GM12878 (cell line): ENCODE results near the gene HSD17B2. TPM values are rescaled to one million over a fixed set of nuclear protein-coding genes. Genes with fewer than 3 reads are reported as not detected.

Experiments used
- ATAC-seq: fragments of 200-7000 bp; cut with Tn5 transposase; 3 replicates; pipeline ENCODE4 v1.9.1; 2020; ENCODE audit warnings: mild to moderate bottlenecking, moderate library complexity
- BruUV-seq: library from RNA; stranded (reverse); fragments of 400-500 nt; replicated peaks from 2 replicates; lab custom pipeline; 2021; lab: Mats Ljungman, UMichigan
- CTCF ChIA-PET: fragments of 300-600 bp; sonication (Branson Sonifier 250); formaldehyde crosslinking; extraction: SDS; loops from one replicate; lab custom pipeline; 2021; ENCODE audit warnings: inconsistent platforms; lab: Yijun Ruan, JAX
- POLR2A ChIA-PET: fragments of 350-600 bp; formaldehyde crosslinking; extraction: SDS; loops from one replicate; lab custom pipeline; 2021; ENCODE audit warnings: inconsistent platforms; lab: Charles Lee
- RAD21 ChIA-PET: fragments of 300-600 bp; sonication (Branson Sonifier 250); formaldehyde crosslinking; loops from one replicate; lab custom pipeline; 2023; ENCODE audit warnings: antibody characterized with exemption; ENCODE audit not compliant: unreplicated experiment; lab: Charles Lee
- SMC1A ChIA-PET: fragments of 300-600 bp; sonication (Branson Sonifier 250); formaldehyde crosslinking; loops from one replicate; lab custom pipeline; 2023; ENCODE audit not compliant: unreplicated experiment, uncharacterized antibody; lab: Charles Lee
- DNase-seq: peaks from one replicate; pipeline ENCODE4 v3.0.0-alpha.2; 2011; ENCODE audit warnings: low read depth, low spot score
- FAIRE-seq: peaks from 3 replicates; lab custom pipeline; 2011; peaks lifted over from hg19 to GRCh38; lab: Jason Lieb, UNC
- H2AFZ ChIP-seq: 2 replicates; pipeline ENCODE4 v1.6.0; 2011; ENCODE audit warnings: low read depth, low read length, control low read depth; ENCODE audit not compliant: control insufficient read depth
- H3K27ac ChIP-seq: 2 replicates; pipeline ENCODE4 v1.5.1; 2011; ENCODE audit warnings: control low read depth; ENCODE audit not compliant: control insufficient read depth, insufficient read depth
- H3K27me3 ChIP-seq, 2 experiments: replicated peaks in 1 of 2; 2 replicates each; pipeline versions ENCODE4 v1.6.0 to v1.6.1; 2011; ENCODE audit warnings: low read length in 1 of 2; ENCODE audit not compliant: control insufficient read depth in 2 of 2, insufficient read depth in 2 of 2
- H3K36me3 ChIP-seq, 2 experiments: 2 replicates each; pipeline ENCODE4 v1.5.1; 2011; ENCODE audit warnings: low read length in 1 of 2; ENCODE audit not compliant: control insufficient read depth in 2 of 2, insufficient read depth in 2 of 2
- H3K4me1 ChIP-seq: 2 replicates; pipeline ENCODE4 v1.6.1; 2011; ENCODE audit warnings: mild to moderate bottlenecking, low read length, moderate library complexity, mixed read lengths; ENCODE audit not compliant: control insufficient read depth, insufficient read depth
- H3K4me2 ChIP-seq: 2 replicates; pipeline ENCODE4 v1.6.0; 2011; ENCODE audit warnings: control low read depth; ENCODE audit not compliant: control insufficient read depth, insufficient read depth
- H3K4me3 ChIP-seq: fragments of 200-600 bp; sonication (generic); 2 replicates; pipeline ENCODE4 v1.5.1; 2016
- H3K79me2 ChIP-seq: 2 replicates; pipeline ENCODE4 v1.6.0; 2011; ENCODE audit warnings: low read length; ENCODE audit not compliant: control insufficient read depth, insufficient read depth
- H3K9ac ChIP-seq: 2 replicates; pipeline ENCODE4 v1.8.0; 2011; ENCODE audit warnings: low read length, control low read depth, mixed read lengths; ENCODE audit not compliant: control insufficient read depth, insufficient read depth
- H3K9me3 ChIP-seq: replicated peaks from 3 replicates; pipeline ENCODE4 v1.5.1; 2011; ENCODE audit warnings: mild to moderate bottlenecking, low read length; ENCODE audit not compliant: control insufficient read depth, insufficient read depth
- H4K20me1 ChIP-seq: 2 replicates; pipeline ENCODE4 v1.6.0; 2011; ENCODE audit not compliant: control insufficient read depth, insufficient read depth
- CBFB ChIP-seq: IDR thresholded peaks from 2 replicates; pipeline ENCODE4 v1.6.1; 2016; ENCODE audit warnings: antibody characterized with exemption, low read depth
- FOXM1 ChIP-seq: IDR thresholded peaks from 2 replicates; pipeline ENCODE4 v1.6.1; 2012; ENCODE audit warnings: low read depth, mild to moderate bottlenecking, inconsistent platforms, low read length, moderate library complexity
- MEF2B ChIP-seq: fragments of 450-650 bp; IDR thresholded peaks from 2 replicates; pipeline ENCODE4 v1.6.1; 2018; ENCODE audit warnings: mild to moderate bottlenecking, moderate library complexity; ENCODE audit not compliant: partially characterized antibody, poor library complexity, severe bottlenecking
- NFYB ChIP-seq: IDR thresholded peaks from 2 replicates; pipeline ENCODE4 v1.6.1; 2011; ENCODE audit warnings: low read depth, mild to moderate bottlenecking, low read length, improper control_type of control experiment, moderate library complexity; ENCODE audit not compliant: insufficient read depth
- PAX5 ChIP-seq: IDR thresholded peaks from 2 replicates; pipeline ENCODE4 v1.6.1; 2011; ENCODE audit warnings: low read depth, low read length, borderline replicate concordance
- PAX8 ChIP-seq: fragments of 450-650 bp; IDR thresholded peaks from 2 replicates; pipeline ENCODE4 v1.6.1; 2017; ENCODE audit warnings: mild to moderate bottlenecking, moderate library complexity
- PML ChIP-seq: IDR thresholded peaks from 2 replicates; pipeline ENCODE4 v1.6.1; 2012; ENCODE audit warnings: low read length, inconsistent platforms
- RELA ChIP-seq: fragments of 450-650 bp; IDR thresholded peaks from 2 replicates; pipeline ENCODE4 v1.8.0; 2014; ENCODE audit warnings: borderline replicate concordance; ENCODE audit not compliant: partially characterized antibody
- REST ChIP-seq: IDR thresholded peaks from 2 replicates; pipeline ENCODE4 v1.6.1; 2012; ENCODE audit warnings: mild to moderate bottlenecking, low read depth, low read length
- SRF ChIP-seq, 2 experiments: IDR thresholded peaks; 2 replicates each; pipeline ENCODE4 v1.6.1; 2011; ENCODE audit warnings: low read depth in 2 of 2, low read length in 2 of 2, mild to moderate bottlenecking in 1 of 2, moderate library complexity in 1 of 2
- SUZ12 ChIP-seq: fragments of 200-600 bp; sonication (generic); IDR thresholded peaks from one replicate; pipeline ENCODE4 v1.6.1; 2018; ENCODE audit warnings: antibody characterized with exemption, mild to moderate bottlenecking; ENCODE audit not compliant: unreplicated experiment
- TCF3 ChIP-seq: IDR thresholded peaks from 2 replicates; pipeline ENCODE4 v1.6.1; 2012; ENCODE audit warnings: low read depth, mild to moderate bottlenecking, low read length, borderline replicate concordance; ENCODE audit not compliant: insufficient read depth
- ZNF217 ChIP-seq: fragments of 450-650 bp; IDR thresholded peaks from 2 replicates; pipeline ENCODE4 v1.6.1; 2017; ENCODE audit warnings: antibody characterized with exemption, mild to moderate bottlenecking
- ZZZ3 ChIP-seq: IDR thresholded peaks from 2 replicates; pipeline ENCODE4 v1.6.1; 2011; ENCODE audit warnings: low read depth; ENCODE audit not compliant: control insufficient read depth, insufficient read length
- WGBS: methylation state at CpG from one replicate; pipeline ENCODE4 v1.1.6; 2016; ENCODE audit warnings: low lambda C conversion rate; ENCODE audit not compliant: insufficient replicate concordance, insufficient coverage; ENCODE audit errors: missing lambda C conversion rate; 5-methylcytosine and 5-hydroxymethylcytosine counted together
- in situ Hi-C: fragments of 300-500 bp; cut with MboI; formaldehyde crosslinking; loops from 9 replicates; pipeline ENCODE4 v1.14.3; 2018; ENCODE audit warnings: mixed read lengths
- intact Hi-C: fragments of 100-400 bp; cut with micrococcal nuclease; formaldehyde crosslinking; loops from one replicate; pipeline ENCODE4 v1.14.2; 2022; ENCODE audit not compliant: unreplicated experiment
- polyA plus RNA-seq, 11 experiments: library from polyadenylated mRNA; depleted of rRNA in 4 of 11; unstranded in 6 of 11; stranded (reverse) in 5 of 11; fragments of >200 nt; fragmentation: Nextera tagmentation in 4 of 11; fragmentation: Illumina TruSeq in 1 of 11; extraction: Ambion mirVana in 4 of 11; extraction: Trizol in 1 of 11; gene quantifications; 1 replicate in 1 of 11; 2 replicates in 10 of 11; pipeline versions ENCODE4 v1.2.1 to v1.2.3, GENCODE V29; 2011 to 2016; ENCODE audit warnings: inconsistent platforms in 2 of 11, missing spikeins in 2 of 11, low read depth in 1 of 11
- total RNA-seq, 4 experiments: library from RNA; depleted of rRNA in 3 of 4; stranded (reverse); fragments of >200 nt in 3 of 4; fragmentation: Illumina TruSeq in 1 of 4; extraction: Trizol in 1 of 4; gene quantifications; 2 replicates each; pipeline versions ENCODE4 v1.2.1 to v1.2.3, GENCODE V29; 2013 to 2021
- TF ChIP-seq, protein P1 (sequence below): IDR thresholded peaks from 2 replicates; pipeline ENCODE4 v1.6.1; 2011; ENCODE audit warnings: mild to moderate bottlenecking, low read depth, low read length, moderate library complexity; ENCODE audit not compliant: insufficient replicate concordance
- TF ChIP-seq, protein P2 (sequence below): fragments of 450-650 bp; conservative IDR thresholded peaks from 2 replicates; pipeline ENCODE4 v1.6.1; 2017; ENCODE audit warnings: mild to moderate bottlenecking, moderate library complexity

HSD17B2 gene
- total and polyA plus RNA-seq, 10 of the 15 experiments (the other 5 are each of a cell fraction or from before 2014, with no cell fraction given) = not detected

DNA sequence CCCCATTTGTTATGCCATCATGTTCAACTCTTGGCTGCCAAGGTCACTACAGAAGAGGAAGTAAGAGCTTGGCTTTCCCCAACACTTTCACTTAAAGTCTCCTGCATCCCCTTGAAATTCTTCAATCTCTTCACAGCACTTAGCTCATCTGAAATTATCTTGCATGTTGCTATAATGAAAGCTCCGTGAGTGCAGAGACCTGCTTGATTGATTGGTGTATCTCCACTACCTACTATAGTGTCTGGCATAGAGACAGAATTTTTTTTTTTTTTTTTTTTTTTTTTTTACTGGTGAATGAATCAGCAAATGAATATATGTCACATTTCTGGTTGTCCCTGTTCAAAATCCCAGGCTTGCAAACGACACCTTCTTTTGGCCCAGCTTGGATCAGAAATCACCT is 21.9 kb upstream of the HSD17B2 start:
- WGBS = 4% methylated on average over 2 of the region's 2 CpGs

More for the DNA sequence above, 21.9 kb upstream of the HSD17B2 start:
- no peak for ATAC-seq
- in situ Hi-C loops (no loop called here), intact Hi-C loops (no loop called here)
- FAIRE-seq = no peak
- no peak overlapping the region for H3K27ac ChIP-seq
- no TSS peak for BruUV-seq
- ChIA-PET RAD21 (no interaction called here), CTCF (no interaction called here), POLR2A (no interaction called here), SMC1A (no interaction called here)
- H3K27me3 ChIP-seq = no peaks in the 10 kb centered on the region
- H3K4me3 ChIP-seq = no peak overlapping the region
- DNase-seq = no peak
- no peaks in the 10 kb centered on the region for H3K4me1 ChIP-seq
- H4K20me1 ChIP-seq = no peaks in the 10 kb centered on the region
- H3K36me3 ChIP-seq = no peaks in the 10 kb centered on the region
- no peak overlapping the region for H3K4me2 ChIP-seq
- H3K79me2 ChIP-seq = no peaks in the 10 kb centered on the region
- H3K9me3 ChIP-seq = peaks cover 9% of the 10 kb centered on the region; the same call in 1 of the 3 replicates
- no peak overlapping the region for H3K9ac ChIP-seq
- TF ChIP-seq REST (no peak), NFYB (no peak), TCF3 (no peak), MEF2B (no peak), ZZZ3 (no peak), FOXM1 (no peak), PAX5 (no peak), RELA (no peak), SUZ12 (no peak), ZNF217 (no peak), PML (no peak), CBFB (no peak), PAX8 (no peak), SRF (IDR thresholded peaks at IDR 0.05; ENCODE audit: low read depth in 2 of 2, low read length in 2 of 2) (no peak)
- TF ChIP-seq, protein P1, sequence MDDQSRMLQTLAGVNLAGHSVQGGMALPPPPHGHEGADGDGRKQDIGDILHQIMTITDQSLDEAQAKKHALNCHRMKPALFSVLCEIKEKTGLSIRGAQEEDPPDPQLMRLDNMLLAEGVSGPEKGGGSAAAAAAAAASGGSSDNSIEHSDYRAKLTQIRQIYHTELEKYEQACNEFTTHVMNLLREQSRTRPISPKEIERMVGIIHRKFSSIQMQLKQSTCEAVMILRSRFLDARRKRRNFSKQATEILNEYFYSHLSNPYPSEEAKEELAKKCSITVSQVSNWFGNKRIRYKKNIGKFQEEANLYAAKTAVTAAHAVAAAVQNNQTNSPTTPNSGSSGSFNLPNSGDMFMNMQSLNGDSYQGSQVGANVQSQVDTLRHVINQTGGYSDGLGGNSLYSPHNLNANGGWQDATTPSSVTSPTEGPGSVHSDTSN = no peak
- TF ChIP-seq, protein P2, sequence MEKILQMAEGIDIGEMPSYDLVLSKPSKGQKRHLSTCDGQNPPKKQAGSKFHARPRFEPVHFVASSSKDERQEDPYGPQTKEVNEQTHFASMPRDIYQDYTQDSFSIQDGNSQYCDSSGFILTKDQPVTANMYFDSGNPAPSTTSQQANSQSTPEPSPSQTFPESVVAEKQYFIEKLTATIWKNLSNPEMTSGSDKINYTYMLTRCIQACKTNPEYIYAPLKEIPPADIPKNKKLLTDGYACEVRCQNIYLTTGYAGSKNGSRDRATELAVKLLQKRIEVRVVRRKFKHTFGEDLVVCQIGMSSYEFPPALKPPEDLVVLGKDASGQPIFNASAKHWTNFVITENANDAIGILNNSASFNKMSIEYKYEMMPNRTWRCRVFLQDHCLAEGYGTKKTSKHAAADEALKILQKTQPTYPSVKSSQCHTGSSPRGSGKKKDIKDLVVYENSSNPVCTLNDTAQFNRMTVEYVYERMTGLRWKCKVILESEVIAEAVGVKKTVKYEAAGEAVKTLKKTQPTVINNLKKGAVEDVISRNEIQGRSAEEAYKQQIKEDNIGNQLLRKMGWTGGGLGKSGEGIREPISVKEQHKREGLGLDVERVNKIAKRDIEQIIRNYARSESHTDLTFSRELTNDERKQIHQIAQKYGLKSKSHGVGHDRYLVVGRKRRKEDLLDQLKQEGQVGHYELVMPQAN = no peak
- no peak overlapping the region for H2AFZ ChIP-seq
